NCI-H128 (cell line): ENCODE data around the gene CNPY4.
A peak's percentile ranks its signal among the peaks of the same experiment; 100 is the strongest.
"Not testable (repeated sequence)": the region's sequence is repeated elsewhere in the genome, so short reads cannot be mapped to it uniquely, and the experiment has no call there.

Experiments used
- DNase-seq: peaks from one replicate; lab custom pipeline; 2025; ENCODE audit not compliant: unreplicated experiment; lab: John Stamatoyannopoulos, UW

The CNPY4 gene

DNA sequence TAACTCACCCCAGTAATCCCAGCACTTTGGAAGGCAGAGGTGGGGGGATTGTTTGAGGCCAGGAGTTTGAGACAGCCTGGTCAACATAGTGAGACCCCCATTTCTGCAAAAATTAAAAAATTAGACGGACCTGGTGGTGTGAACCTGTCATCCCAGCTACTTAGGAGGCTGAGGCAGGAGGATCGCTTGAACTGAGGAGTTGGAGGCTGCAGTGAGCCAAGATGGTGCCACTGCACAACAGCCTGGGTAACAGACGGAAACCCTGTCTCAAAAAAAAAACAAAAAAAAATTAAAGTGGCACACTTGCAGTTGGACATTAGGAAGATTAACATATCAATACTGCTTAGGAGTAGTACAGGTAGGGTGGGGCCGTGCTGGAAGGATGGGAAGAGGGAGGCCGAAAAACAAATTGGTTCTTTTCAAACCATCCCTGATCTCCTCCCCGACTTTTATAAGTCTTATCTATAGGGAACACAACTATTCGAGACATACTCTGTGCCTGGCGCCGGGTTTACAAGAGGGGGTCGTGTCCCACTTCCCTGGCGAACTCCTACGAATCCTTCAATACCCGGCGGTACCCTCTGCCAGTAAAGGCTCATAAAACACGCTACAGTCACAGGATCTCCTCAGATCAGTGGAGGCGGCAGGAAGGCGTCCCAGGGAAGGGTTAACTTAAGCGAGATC lies 904 bp upstream of the CNPY4 start:
- DNase-seq: no peak

DNA sequence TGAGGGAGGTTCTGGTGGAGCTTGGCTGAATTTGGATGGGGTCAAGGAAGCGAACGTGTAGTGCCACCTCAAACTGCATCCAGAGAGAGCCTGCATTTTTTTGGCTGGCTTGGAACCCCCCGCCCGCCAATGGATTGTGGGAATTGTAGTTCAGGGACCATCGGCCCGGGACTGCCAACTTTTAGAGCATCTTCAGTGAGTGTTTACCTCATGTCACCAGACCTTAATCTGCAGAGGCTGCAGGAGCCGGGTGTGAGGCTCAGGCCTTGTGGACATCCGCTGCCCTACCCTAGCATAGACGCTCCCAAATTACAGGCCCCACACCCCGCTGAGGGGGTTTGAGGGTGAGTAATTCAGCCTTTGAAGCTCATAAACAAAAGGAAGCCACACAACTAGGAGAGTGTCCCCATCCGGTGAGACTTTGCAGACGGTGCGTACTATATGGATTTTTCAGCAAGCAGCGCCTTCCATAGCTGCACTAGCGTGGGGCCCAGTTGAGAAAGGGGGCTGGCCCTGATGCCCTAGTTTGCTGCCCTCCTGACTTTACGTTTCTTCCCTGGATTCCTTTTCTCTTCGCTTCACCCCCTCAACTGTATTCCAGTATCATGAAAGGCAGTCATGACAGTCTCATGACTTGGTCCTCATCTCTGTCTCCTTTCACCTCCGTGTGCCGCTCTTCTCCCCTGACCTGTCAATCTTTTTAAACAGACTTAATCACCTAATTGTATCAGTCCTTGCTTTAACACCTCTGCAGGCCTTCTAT lies 717 bp downstream of the CNPY4 start:
- no peak for DNase-seq

DNA sequence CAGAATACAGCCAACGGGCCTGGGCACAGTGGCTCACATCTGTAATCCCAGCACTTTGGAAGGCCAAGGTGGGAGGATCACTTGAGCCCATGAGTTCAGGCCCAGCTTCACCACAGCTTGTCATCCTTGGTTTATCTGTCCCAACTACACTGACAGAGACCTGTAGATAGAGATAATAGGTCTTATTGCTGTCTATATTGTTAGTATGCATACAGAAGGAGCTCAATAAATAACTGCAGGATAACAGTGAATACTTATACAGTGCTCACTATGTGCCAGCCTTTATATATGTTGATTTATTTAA lies 1.3 kb downstream of the CNPY4 start:
- no peak for DNase-seq

DNA sequence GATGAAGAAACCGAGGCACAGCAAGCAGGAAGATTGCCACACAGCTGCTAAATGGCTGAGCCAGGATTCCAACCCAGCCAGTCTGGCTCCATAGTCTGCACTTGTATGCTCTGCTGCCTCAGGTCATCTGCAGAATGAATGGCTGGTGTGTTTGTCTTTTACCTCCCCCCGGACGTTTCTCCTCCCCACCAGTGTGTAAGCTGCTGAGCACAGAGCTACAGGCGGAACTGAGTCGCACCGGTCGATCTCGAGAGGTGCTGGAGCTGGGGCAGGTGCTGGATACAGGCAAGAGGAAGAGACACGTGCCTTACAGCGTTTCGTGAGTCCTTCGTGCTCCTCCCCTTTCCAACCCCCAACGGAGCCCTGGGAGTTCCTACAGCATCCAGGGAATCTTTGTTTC lies 2.6 kb downstream of the CNPY4 start:
- DNase-seq: no peak

DNA sequence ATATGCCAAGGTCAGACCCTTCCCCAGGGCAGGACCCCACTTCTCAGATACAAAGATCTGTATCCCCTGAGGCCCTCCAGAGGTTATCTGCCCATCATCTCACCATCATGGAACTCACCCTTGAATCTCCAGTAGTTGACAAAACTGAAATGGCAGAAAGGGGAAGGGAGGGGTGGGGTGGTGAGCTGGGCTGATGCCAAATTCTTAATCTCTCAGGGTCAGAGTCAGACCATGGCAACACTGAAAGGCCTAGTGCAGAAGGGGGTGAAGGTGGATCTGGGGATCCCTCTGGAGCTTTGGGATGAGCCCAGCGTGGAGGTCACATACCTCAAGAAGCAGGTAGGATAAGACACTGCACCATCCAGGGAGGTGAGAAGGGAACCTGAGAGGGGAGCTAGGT lies 3.1 kb downstream of the CNPY4 start:
- DNase-seq: no peak

DNA sequence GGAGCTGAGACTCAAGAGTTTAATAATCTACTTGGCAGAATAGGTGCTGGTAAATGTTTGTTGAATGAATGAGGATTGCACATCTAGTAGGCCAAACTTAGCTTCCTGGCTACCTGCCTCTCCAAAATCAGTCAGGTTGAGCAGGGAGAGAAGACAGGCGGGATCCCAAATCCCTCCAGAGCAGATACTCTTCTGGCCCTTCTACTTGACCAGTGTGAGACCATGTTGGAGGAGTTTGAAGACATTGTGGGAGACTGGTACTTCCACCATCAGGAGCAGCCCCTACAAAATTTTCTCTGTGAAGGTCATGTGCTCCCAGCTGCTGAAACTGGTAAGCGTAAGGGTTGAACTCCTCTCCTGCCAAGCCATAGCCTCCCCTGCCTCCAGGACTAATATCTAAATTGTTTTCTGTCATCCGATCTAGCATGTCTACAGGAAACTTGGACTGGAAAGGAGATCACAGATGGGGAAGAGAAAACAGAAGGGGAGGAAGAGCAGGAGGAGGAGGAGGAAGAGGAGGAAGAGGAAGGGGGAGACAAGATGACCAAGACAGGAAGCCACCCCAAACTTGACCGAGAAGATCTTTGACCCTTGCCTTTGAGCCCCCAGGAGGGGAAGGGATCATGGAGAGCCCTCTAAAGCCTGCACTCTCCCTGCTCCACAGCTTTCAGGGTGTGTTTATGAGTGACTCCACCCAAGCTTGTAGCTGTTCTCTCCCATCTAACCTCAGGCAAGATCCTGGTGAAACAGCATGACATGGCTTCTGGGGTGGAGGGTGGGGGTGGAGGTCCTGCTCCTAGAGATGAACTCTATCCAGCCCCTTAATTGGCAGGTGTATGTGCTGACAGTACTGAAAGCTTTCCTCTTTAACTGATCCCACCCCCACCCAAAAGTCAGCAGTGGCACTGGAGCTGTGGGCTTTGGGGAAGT lies 5.1 kb downstream of the CNPY4 start:
- no peak for DNase-seq

DNA sequence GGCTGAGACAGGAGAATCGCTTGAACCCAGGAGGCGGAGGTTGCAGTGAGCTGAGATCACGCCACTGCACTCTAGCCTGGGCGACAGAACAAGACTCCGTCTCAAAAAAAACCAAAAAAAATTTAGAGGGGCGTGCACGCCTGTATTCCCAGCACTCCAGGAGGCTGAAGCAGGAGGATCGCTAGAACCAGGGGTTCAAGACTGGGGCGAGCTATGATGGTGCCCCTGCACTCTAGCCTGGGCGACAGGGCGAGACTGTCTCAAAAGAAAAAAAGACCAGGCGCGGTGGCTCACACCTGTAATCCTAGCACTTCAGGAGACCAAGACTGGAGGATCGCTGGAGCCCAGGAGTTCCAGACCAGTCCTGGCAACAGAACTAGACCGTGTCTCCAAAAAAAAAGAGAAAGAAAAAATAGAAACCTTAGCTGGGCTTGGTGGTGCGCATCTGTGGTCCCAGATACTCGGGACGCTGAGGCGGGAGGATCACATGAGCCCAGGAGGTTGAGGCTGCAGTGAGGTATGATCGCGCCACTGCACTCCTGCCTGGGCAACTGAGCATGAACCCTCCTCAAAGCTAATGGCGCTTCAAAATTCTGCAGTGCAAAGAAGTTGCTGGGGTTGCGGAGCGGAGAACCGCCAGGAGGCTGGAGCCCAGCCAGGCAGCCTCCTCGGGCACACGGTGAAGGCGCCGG lies 7.0 kb downstream of the CNPY4 start:
- no peak for DNase-seq

DNA sequence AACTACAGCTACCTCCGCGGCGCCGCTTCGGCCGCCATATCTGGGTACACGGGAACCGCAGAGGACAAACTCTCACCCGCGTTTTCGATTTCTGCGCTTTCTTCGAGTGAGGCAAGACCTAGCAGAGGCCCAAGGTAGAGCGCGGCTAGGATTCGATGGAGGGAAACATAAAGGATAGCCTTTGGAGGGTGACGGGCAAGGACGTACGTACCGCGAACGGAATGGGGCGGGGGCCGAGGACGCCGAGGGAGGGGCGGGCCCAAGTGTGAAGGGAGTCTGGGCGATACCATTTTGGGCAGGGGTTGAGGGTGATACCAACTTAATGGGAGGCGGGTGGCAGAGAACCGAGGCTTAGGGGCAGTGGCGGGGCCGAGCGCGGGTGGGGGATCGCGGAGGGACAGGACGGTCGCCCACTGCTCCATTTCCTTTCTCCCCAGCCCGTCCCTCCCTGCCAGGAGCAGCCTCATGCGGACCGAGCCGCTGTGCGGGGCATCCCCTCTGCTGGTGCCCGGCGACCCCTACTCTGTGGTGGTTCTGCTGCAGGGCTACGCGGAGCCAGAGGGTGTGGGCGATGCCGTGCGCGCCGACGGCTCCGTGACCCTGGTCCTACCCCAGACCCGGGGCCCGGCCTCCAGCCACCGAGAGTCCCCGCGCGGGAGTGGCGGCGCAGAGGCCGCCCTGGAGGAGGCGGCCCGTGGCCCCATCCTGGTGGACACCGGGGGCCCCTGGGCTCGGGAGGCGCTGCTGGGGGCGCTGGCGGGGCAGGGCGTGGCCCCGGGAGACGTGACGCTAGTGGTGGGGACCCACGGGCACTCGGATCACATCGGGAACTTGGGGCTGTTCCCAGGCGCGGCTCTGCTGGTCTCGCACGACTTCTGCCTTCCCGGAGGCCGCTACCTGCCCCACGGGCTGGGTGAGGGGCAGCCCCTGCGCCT lies 7.8 kb downstream of the CNPY4 start, which contains the start of gene MBLAC1:
TSS of gene MBLAC1 (plus strand) at position 37 of the 935 bp plus-strand sequence. CDS start at position 466, 429 bp downstream.
- DNase-seq: peak; percentile 82

DNA sequence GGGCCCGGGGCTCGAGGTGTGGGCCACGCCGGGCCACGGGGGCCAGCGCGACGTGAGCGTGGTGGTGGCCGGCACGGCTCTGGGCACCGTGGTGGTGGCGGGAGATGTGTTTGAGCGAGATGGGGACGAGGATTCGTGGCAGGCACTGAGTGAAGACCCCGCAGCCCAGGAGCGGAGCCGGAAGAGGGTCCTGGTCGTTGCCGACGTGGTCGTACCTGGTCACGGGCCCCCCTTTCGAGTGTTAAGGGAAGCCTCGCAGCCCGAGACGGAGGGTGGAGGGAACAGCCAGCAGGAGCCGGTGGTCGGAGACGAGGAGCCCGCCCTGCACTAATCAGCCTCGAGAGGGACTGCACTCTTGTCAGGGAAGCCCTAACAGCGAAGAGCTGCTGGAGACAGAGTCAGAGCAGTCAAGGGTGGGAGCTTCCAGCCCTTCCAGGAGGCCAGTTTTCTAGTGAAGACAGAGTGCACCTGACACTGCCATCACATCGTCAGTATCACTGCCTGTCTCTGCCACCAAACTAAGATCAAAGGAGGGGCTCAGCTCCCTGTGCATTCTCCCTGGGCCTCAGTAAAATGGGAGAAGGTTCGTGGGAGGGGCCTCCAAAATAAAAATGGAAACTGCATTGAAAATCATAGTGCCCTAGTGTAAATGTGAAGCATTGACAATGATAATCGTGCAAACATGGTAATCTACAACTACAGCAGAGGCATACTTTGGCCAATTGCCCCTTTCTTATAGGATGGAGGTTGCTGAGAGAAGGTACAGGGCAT lies 8.6 kb downstream of the CNPY4 start:
- DNase-seq: no peak

DNA sequence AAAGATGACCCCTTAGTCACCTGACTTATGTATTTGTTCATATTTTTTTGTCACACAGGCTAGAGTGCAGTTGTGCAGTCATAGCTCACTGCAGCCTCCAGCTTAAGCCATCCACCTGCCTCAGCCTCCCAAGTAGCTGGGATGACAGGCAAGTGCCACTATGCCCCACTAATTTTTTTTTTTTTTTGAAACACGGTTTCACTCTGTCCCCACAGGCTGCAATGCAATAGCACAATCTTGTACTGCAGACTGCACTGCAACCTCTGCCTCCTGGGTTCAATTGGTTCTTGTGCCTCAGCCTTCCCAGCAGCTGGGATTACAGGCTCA lies 9.2 kb downstream of the CNPY4 start:
- no peak for DNase-seq

DNA sequence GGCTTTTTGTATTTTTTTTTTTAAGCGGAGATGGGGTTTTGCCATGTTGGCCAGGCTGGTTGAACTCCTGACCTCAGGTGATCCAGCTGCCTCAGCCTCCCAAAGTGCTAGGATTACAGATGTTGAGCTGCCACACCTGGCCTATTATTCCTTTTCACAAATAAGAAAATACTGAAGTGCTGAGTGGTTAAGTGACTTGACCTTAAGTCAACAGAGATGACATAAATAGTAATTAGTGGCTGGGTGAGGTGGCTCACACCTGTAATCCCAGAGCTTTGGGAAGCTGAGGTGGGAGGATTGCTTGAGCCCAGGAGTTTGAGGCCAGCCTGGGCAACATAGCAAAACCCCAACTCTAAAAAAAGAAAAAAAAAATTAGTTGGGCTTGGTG lies 10.8 kb downstream of the CNPY4 start:
- DNase-seq: not testable (repeated sequence)

DNA sequence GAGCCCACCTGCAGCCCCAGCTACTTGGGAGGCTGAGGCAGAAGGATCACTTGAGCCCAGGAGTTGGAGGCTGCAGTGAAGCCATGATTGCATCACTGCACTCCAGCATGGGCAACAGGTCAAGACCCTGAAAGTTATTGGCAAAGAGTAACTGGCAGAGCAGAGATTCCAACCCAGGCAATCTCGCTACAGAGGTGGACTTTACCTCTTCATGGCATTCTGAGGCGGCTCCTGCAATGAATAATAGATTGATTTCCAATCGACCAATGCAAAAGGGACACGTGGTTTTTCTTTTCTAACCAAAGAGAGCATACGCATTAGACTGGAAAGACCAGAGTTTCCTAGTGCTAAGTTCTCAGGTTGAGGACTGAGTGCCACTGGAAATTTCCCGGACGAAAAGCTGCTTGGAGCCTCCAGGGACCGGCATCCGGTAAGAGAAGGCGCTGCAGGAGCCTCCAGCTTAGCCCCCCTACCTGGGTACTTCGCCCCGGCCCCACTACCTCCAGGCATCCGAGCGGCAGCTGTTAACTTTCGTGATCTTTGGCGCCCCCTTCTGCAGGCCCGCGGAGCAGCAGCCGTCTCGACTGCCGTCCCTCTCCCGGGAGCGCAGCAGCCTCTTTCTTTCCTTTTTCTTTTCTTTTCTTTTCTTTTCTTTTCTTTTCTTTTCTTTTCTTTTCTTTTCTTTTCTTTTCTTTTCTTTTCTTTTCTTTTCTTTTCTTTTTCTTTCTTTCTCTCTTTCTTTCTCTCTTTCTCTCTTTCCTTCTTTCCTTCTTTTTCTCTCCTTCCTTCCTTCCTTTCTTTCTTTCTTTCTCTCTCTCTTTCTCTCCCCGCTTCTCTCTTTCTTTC lies 11.4 kb downstream of the CNPY4 start:
- DNase-seq: peak; percentile 58

DNA sequence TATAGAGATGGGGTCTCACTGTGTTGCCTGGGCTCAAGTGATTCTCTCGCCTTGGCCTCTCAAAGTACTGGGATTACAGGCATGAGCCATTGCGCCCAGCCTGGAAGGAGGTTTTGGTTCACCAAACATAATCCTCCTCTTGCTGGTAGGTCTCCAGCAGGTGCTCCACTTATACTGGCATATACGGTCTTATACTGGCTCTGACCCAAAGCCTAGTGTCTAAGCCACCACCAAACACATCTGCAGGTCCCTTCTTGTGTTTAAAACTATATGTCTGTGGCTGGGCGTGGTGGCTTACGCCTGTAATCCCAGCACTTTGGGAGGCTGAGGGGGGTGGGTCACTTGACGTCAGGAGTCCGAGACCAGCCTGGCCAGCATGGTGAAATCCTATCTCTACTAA lies 12.7 kb downstream of the CNPY4 start:
- no peak for DNase-seq

DNA sequence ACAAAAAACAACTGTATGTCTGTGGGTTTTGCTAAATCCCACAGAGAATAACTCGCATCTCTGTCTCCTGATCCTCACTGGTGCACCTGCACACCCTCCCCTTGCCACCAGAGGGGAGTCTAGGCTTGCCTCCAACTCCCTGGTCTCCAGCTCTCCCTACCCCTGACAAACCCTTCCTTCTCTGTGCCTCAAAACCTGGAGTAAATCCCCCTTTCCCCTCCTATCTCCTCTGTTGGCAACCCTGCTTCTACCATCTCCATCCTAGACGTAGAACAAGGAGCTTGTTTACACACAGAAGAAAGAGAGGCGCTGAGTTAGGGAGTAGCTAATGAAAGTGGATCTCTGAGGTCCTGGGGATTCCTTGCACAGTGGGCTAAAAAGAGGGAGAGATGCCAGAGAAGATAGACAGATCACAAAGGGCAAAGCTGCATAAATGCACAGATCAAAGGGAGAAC lies 13.3 kb downstream of the CNPY4 start:
- DNase-seq: peak; percentile 55

DNA sequence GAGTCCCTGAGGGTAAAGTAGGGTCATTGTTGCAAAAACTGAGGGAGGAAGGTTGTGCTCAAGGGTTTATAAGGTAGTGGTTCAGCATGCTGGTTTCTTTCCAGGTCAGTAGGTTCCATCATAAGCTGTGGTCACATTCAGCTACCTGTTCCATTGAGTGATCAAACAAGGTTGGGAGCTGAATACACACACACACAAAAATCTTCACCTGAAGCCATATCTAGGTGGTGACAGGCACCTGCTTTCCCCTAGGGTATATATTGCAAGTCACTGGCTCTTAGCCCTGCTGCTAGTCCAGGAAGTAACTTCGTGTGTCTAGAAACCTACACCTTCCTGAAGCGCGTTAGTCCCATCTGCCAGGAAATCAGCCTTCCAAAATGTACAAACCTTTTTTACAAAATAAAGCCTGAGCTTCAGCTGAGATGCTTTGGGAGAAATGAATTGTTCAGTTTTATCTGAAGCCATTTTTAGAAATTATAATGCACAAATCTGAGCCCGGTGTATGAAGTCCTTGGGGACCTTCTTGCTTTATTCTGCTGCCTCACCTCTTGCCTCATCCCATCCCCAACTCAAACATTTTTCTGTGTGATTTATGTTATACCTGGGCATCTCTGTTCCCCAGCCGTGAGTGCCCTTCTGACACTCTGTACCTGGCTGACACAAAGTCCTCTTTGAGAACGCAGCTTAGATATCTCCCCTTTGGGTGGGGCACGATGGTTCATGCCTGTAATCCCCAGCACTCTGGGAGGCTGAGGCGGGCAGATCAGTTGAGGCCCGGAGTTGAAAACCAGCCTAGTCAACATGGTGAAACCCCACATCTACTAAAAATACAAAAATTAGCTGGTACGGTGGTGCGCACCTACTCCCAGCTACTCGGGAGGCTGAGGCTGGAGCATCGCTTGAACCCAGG lies 18.7 kb downstream of the CNPY4 start:
- DNase-seq: no peak

DNA sequence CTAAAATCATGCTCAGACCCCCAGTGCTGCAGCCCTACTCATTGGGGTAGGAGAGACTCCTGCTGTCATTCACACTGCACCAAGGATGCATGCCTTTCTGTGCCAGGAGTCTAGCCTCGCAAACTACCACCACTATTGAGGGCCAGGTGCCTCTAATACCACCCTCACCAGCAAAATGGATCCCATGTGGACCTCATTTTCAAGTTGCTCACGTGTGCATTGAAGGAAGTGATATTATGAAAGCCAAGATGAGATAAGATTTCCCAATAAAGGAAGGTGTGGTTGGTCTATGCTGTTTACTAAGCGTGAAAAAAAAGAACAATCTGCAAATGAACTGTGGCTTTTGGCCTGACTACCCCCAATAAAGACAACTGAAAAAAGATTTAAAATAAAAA lies 22.1 kb downstream of the CNPY4 start:
- DNase-seq: no peak

DNA sequence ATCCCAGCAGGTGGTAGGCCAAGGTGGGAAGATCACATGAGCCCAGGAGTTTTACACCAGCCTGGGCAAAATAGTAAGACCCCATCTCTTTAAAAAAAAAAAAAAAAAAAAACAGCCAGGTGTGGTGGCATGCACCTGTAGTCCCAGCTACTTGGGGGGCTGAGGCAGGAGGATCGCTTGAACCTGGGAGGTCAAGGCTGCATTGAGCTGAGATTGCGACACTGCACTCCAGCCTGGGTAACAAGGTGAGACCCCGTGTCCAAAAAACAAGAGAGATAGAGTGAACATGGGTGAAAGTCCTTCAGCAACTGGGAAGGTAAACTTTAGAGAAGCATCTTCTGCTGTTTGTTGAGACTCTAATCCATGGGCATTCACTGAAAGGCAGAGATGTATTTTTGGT lies 23.0 kb downstream of the CNPY4 start:
- DNase-seq: no peak
